AG04449 (cell line): ENCODE measurements around the gene GCA.

Experiments
- CTCF ChIA-PET: fragments of 350-600 bp; formaldehyde crosslinking; extraction: SDS; loops from one replicate; lab custom pipeline; 2021; ENCODE audit warnings: antibody characterized with exemption; lab: Yijun Ruan, JAX
- POLR2A ChIA-PET: fragments of 400-600, 350-600 bp; formaldehyde crosslinking; extraction: SDS; loops from one replicate; lab custom pipeline; 2020; ENCODE audit warnings: antibody characterized with exemption, inconsistent platforms; lab: Yijun Ruan, JAX
- DNase-seq: peaks from one replicate; pipeline ENCODE4 v3.0.0-alpha.2; 2010; ENCODE audit warnings: low read depth, low spot score
- H3K4me3 ChIP-seq: 2 replicates; pipeline ENCODE4 v1.5.1; 2011; ENCODE audit warnings: low read depth, mild to moderate bottlenecking, control low read depth, low read length
- CTCF ChIP-seq: IDR thresholded peaks from one replicate; pipeline ENCODE4 v1.5.1; 2011; ENCODE audit warnings: mild to moderate bottlenecking, moderate library complexity, low read length, control low read depth, inconsistent platforms; ENCODE audit not compliant: insufficient read depth; ENCODE audit errors: missing control alignments

The GCA gene

DNA sequence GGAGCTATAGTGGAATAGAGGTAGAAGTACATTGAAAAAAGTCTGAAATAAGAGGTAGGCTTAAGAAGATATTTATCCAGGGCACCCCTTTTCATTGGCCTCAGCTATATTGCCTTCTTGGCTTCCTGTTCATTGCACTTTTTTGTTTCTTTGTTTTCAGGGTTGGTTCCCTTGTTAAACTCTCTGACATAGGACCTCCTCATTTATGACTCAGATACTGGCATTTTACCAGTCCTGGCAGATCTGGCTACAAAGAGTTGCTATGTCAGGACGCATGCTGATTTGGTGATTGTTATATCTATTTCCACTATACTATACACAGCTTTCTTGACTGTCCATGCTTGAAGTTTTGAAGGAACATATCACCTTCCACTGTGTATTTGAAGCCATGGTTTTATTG, 60.0 kb downstream of the GCA start:
- POLR2A ChIA-PET = no interaction called here
- CTCF ChIA-PET = no interaction called here
- no peak overlapping the region for H3K4me3 ChIP-seq
- DNase-seq = no peak
- no peak for TF ChIP-seq CTCF
